ENCODE measurements around the gene CACNB3. TPM values are rescaled to one million over a fixed set of nuclear protein-coding genes. Genes with fewer than 3 reads are reported as not detected.

CACNB3 gene
- total and polyA plus RNA-seq, 2 of the 13 experiments (the other 11 are each of a cell fraction or from before 2014, with no cell fraction given): 0.29 to 0.54 TPM

DNA sequence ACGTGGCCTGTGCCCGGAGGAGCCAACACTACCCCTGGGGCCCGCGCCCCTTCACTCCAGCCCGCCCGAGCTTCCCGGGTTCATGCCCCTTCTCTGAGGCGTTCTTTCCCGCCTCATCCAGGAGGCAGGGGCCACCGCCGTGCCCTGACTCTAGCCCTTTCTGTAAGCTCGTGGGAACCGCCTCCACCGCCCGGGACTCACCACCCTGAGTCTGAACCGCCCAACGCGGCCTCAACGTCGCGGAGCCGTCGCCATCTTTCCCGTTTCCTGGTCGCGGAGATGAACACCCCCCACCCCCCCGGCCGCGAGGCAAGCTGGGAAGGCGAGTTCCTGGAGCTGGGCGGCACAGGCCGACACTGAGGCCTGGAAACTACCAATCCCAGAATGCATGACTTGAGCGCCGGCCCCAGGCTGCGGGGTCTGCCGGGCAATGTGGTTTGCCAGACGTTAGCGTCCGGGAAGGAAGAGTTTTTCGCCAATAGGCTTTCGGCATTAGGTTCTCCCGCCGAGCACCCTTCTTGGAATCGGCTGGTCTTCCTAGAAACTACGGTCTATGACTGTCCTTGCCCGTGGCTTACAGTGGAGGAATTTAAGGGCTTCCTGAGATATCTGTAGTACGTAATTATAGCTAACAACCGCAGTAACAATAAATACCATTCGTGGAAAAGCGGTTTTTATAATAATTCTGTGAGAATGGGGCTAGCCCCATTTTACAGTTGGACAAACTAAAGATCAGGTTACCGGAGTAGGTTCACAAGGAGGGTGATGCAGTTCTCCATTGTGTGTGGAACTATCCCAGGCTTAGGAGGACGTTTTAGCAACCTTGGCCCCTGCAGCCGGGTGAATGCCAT, 33.8 kb downstream of the CACNB3 start, which contains the start of gene DDX23 (continued):
- TF ChIP-seq, protein P1, sequence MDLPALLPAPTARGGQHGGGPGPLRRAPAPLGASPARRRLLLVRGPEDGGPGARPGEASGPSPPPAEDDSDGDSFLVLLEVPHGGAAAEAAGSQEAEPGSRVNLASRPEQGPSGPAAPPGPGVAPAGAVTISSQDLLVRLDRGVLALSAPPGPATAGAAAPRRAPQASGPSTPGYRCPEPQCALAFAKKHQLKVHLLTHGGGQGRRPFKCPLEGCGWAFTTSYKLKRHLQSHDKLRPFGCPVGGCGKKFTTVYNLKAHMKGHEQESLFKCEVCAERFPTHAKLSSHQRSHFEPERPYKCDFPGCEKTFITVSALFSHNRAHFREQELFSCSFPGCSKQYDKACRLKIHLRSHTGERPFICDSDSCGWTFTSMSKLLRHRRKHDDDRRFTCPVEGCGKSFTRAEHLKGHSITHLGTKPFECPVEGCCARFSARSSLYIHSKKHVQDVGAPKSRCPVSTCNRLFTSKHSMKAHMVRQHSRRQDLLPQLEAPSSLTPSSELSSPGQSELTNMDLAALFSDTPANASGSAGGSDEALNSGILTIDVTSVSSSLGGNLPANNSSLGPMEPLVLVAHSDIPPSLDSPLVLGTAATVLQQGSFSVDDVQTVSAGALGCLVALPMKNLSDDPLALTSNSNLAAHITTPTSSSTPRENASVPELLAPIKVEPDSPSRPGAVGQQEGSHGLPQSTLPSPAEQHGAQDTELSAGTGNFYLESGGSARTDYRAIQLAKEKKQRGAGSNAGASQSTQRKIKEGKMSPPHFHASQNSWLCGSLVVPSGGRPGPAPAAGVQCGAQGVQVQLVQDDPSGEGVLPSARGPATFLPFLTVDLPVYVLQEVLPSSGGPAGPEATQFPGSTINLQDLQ (CRISPR knock-in tag; IDR thresholded peaks at IDR 0.05): peak; percentile 75; the same call in 1 of the 2 replicates
- TF ChIP-seq ZNF589 (CRISPR knock-in tag; conservative IDR thresholded peaks at IDR 0.05) (peak; percentile 74), ZSCAN31 (CRISPR knock-in tag; IDR thresholded peaks at IDR 0.05; ENCODE audit: low read depth) (no peak; the same call in none of the 2 replicates), RNF2 (conservative IDR thresholded peaks at IDR 0.05; ENCODE audit: low read depth) (no peak), ZNF496 (CRISPR knock-in tag; IDR thresholded peaks at IDR 0.05; ENCODE audit: insufficient replicate concordance) (no peak), CBX2 (IDR thresholded peaks at IDR 0.05; ENCODE audit: low read depth, low read length) (no peak), CBX2 (CRISPR knock-in tag; IDR thresholded peaks at IDR 0.05; ENCODE audit: low read depth) (no peak), KLF16 (CRISPR knock-in tag; IDR thresholded peaks at IDR 0.05) (peak in 1 of 2 experiments; percentile 66; a peak in 2 of 4 replicates), SMAD1 (CRISPR knock-in tag; IDR thresholded peaks at IDR 0.05; ENCODE audit: borderline replicate concordance, low read depth) (no peak), RAD51 (IDR thresholded peaks at IDR 0.05; ENCODE audit: borderline replicate concordance) (no peak), RORA (CRISPR knock-in tag; IDR thresholded peaks at IDR 0.05) (no peak), TAF1 (CRISPR knock-in tag; IDR thresholded peaks at IDR 0.05) (peak; percentile 89), RAD21 (CRISPR knock-in tag; IDR thresholded peaks at IDR 0.05) (0 out of 2 replicates have a peak, but pooled peaks have one; percentile 9), TEAD2 (CRISPR knock-in tag; IDR thresholded peaks at IDR 0.05) (no peak), ATAD3A (CRISPR knock-in tag; IDR thresholded peaks at IDR 0.05) (no peak), GTF3A (CRISPR knock-in tag; conservative IDR thresholded peaks at IDR 0.05) (0 out of 2 replicates have a peak, but pooled peaks have one; percentile 26), ATF7-NPFF (CRISPR knock-in tag; IDR thresholded peaks at IDR 0.05; ENCODE audit: low read depth) (no peak), ARNT (IDR thresholded peaks at IDR 0.05) (no peak), ZNF547 (CRISPR knock-in tag; IDR thresholded peaks at IDR 0.05) (peak; percentile 82; the same call in 1 of the 2 replicates), MAFG (CRISPR knock-in tag; IDR thresholded peaks at IDR 0.05) (no peak), ZNF235 (CRISPR knock-in tag; IDR thresholded peaks at IDR 0.05; ENCODE audit: borderline replicate concordance) (peak; percentile 81; the same call in 1 of the 2 replicates), CEBPB (IDR thresholded peaks at IDR 0.05; ENCODE audit: borderline replicate concordance, low read depth, low read length) (no peak), CBFB (CRISPR knock-in tag; IDR thresholded peaks at IDR 0.05) (0 out of 2 replicates have a peak, but pooled peaks have one; percentile 51)
- TF ChIP-seq, protein P2, sequence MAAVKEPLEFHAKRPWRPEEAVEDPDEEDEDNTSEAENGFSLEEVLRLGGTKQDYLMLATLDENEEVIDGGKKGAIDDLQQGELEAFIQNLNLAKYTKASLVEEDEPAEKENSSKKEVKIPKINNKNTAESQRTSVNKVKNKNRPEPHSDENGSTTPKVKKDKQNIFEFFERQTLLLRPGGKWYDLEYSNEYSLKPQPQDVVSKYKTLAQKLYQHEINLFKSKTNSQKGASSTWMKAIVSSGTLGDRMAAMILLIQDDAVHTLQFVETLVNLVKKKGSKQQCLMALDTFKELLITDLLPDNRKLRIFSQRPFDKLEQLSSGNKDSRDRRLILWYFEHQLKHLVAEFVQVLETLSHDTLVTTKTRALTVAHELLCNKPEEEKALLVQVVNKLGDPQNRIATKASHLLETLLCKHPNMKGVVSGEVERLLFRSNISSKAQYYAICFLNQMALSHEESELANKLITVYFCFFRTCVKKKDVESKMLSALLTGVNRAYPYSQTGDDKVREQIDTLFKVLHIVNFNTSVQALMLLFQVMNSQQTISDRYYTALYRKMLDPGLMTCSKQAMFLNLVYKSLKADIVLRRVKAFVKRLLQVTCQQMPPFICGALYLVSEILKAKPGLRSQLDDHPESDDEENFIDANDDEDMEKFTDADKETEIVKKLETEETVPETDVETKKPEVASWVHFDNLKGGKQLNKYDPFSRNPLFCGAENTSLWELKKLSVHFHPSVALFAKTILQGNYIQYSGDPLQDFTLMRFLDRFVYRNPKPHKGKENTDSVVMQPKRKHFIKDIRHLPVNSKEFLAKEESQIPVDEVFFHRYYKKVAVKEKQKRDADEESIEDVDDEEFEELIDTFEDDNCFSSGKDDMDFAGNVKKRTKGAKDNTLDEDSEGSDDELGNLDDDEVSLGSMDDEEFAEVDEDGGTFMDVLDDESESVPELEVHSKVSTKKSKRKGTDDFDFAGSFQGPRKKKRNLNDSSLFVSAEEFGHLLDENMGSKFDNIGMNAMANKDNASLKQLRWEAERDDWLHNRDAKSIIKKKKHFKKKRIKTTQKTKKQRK (IDR thresholded peaks at IDR 0.05; ENCODE audit: low read length): no peak
- TF ChIP-seq, protein P3, sequence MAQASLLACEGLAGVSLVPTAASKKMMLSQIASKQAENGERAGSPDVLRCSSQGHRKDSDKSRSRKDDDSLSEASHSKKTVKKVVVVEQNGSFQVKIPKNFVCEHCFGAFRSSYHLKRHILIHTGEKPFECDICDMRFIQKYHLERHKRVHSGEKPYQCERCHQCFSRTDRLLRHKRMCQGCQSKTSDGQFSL (CRISPR knock-in tag; IDR thresholded peaks at IDR 0.05): peak; percentile 98
